HG02973 (cell line): ENCODE measurements around the gene NANOS1.

Experiments
- ATAC-seq: cut with Tn5 transposase; IDR thresholded peaks from one replicate; pipeline ENCODE4 v1.9.1; 2021; ENCODE audit warnings: moderate library complexity; ENCODE audit not compliant: unreplicated experiment

NANOS1 gene, protein sequence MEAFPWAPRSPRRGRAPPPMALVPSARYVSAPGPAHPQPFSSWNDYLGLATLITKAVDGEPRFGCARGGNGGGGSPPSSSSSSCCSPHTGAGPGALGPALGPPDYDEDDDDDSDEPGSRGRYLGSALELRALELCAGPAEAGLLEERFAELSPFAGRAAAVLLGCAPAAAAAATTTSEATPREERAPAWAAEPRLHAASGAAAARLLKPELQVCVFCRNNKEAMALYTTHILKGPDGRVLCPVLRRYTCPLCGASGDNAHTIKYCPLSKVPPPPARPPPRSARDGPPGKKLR

DNA sequence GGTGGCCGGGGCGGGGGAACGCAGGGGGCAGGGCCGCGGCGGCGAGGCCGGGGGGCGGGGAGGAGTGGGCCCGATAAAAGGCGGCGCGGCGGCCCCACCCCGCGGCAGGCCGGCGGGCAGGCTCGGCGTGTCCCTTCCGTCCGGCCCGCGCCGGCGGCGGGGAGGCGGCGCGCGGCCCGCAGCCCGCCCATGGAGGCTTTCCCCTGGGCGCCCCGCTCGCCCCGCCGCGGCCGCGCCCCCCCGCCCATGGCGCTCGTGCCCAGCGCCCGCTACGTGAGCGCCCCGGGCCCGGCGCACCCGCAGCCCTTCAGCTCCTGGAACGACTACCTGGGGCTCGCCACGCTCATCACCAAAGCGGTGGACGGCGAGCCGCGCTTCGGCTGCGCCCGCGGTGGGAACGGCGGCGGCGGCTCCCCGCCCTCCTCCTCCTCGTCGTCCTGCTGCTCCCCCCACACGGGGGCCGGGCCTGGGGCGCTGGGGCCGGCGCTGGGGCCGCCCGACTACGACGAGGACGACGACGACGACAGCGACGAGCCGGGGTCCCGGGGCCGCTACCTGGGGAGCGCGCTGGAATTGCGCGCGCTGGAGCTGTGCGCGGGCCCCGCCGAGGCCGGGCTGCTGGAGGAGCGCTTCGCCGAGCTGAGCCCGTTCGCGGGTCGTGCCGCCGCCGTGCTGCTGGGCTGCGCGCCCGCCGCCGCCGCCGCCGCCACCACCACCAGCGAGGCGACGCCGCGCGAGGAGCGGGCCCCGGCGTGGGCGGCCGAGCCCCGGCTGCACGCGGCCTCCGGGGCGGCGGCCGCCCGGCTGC, at the start of gene NANOS1:
Gene NANOS1, plus strand, starts transcription at position 102 of the 808 bp plus-strand sequence. Its CDS starts 88 bp downstream, at position 190.
- peak; percentile 16 for ATAC-seq

DNA sequence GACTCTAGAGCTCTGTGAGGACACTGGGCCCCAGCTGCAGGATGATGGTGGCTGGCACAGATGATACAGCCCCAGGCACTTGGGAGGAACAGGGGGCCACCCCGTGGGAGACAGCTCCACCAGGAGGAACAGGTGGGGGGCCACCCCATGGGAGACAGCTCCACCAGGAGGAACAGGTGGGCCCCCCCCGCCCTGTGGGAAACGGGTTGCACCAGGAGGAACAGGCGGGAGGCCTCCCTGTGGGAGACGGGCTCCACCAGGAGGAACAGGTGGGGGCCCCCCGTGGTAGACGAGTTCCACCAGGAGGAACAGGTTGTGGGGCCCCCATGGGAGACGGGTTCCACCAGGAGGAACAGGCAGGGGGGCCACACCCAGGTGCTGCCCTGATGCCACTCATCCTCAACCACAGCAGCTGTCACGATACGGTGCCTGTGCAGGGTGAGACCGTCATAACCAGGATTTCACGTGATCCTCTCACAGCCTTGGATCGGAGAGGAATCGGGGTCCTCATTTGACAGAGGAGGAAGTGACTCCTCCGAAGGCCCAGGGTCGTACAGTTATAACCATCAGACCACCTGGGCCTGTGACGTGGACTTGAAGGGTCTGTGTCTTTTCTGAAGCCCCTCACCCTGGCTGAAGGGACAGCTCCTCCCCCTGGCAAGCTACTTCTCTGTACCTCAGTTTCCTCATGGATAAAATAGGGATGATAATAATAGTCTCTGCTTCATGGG, 49.2 kb upstream of the NANOS1 start:
- ATAC-seq = no peak

DNA sequence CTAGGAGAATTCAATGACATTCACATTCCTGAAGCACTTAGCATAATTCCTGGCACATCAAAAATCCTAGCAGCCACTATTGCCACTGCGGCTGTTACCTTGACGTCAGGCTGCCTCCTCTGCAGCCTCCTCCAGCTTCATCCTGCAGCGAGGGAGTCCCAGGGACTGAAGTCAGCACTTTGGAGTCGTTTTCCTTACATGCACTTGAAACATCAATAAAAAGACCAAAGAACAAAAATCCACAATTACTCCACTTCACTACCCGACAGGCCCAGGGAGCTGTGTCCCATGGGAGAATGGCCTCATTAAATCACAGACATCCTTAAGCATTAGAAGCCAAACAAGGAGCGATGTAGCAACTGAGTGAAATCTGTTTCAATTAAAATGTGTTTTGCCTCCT, 48.6 kb upstream of the NANOS1 start:
- no peak for ATAC-seq

DNA sequence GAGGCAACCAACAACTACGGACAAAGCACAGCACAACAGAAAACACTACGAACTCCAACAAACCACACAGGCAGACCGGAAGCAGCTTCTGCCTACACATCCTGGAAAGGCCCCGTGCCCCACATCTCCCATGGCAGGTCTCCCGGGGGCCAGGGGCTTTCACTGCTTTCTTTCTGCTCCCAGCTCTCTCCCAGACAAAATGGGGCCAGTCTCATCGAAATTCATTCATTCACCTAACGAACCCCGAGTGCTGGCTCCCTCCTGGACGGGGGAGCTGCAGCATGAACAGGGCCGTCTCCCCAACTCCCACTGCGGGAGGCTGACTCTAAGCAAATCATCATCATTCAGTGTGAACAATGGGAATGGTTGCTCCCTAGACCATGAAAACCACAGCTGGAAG, 47.6 kb upstream of the NANOS1 start:
- no peak for ATAC-seq

DNA sequence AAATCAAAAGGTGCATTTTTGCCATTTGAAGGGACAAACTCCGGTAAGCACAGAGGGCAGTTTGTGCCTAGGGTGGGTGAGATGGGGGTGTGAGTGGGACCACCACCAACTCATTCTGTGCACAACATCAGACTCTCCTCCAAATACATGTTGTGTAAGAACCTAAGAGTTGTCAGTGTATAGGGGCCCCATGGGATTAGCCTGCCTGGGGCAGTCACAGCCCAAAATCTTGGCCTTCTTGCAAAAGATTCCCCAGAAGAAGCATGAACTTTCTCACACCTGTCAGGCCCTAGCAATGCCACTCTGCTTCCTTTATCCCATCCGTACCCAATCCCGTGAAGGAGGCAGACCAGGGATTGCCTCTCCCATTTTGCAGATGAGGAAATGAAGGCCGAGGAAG, 47.1 kb upstream of the NANOS1 start:
- no peak for ATAC-seq

DNA sequence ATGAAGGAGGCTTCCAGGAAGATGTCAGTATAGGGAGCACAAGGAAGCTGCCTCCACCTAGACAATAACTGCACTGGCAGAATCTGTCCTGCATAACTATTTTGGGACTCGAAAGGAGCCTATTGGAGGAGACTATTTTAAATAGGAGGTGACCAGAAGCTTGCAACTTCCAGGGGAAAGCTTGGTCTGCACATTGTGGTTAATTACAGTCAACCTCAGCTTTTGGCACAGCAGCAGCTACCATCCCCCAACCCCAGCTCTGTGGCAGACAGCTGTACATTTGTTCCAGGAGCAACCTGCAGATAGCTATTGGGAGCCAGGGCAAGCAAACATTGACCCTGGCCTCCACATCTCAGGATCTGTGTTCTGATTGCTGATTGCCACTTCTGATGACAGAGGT, 46.3 kb upstream of the NANOS1 start:
- no peak for ATAC-seq

DNA sequence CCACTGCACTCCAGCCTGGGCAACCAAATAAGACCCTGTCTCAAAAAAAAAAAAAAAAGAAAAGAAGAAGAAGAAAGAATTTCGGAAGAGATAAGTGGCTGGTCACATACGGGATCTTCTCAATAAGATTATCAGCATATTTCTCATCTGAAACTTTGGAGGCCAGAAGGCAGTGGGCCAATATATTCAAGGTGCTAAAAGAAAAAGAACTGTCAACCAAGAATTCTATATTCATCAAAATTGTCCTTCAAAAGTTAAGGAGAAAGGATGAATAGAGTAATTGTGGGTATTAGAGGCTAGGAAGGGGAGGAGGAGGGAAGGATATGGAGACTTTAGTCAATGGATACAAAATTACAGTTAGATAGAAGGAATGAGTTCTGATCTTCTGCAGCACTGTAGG, 43.9 kb upstream of the NANOS1 start:
- ATAC-seq = no peak

DNA sequence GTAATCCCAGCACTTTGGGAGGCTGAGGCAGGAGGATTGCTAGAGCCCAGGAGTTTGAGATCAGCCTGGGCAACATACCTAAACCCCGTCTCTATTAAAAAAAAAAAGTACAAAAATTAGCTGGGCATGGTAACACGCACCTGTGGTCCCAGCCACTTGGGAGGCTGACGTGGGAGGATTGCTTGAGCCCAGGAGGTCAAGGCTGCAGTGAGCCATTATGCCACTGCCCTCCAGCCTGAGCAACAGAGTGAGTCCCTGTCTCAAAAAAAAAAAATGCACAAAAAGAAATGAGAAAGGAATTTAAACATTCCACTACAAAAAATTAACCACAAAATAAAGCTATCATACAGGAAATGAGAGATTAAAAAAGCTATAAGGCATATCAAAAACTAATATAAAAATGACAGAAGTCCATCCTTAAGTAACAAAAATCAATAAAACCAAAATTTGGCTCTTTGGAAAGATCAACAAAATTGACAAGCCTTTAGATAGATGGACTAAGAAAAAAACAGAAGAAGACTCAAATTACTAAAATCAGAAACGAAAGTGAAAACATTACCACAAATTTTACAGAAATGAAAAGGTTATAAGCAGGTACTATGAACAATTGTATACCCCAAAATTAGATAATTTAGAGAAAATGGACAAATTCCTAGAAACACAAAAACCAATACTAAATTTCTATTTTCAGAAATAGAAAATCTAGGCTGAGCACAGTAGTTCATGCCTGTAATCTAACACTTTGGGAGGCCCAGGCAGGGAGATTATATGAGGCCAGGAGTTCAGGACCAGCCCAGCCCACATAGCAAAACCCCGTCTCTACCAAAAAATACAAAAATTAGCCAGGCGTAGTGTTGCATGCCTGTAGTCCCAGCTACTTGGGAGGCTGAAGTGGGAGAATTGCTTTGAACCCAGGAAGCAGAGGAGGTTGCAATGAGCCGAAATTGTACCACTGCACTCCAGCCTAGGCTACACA, 42.4 kb upstream of the NANOS1 start:
- peak; percentile 81 for ATAC-seq

DNA sequence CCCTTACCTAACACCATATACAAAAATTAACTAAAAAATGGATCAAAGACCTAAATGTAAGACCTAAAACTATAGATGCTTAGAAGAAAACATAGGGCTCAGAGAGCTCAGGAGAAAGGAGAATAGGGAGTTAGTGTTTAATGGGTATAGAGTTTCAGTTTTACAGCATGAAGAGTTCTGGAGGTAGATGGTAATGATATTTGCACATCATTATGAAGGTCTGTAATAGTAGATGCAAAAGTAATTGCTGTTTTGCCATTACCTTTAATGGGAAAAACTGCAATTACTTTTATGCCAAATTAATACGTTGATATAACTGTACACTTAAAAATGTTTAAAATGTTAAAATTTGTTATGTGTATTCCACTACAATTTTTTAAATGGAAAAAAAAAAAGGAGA, 39.2 kb upstream of the NANOS1 start:
- ATAC-seq = no peak

DNA sequence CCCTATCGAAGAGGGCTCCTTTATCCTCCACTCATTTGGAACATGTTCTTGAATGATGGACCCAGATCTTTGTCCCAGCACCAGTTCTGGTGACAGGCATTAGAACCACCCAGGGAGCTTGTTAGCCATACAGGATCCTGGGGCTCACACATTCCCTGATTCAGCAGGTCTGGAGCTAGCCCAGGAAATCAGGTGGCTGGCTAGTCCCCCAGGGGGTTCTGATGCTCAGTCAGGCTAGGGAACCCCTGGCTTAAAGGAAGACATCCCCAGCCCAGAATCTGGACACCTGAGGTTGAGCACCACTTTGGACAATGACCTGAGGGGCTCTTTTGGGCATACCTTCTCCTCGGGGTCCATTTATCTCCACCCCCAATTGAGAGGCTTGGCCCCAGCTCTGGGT, 37.0 kb upstream of the NANOS1 start:
- ATAC-seq = no peak

DNA sequence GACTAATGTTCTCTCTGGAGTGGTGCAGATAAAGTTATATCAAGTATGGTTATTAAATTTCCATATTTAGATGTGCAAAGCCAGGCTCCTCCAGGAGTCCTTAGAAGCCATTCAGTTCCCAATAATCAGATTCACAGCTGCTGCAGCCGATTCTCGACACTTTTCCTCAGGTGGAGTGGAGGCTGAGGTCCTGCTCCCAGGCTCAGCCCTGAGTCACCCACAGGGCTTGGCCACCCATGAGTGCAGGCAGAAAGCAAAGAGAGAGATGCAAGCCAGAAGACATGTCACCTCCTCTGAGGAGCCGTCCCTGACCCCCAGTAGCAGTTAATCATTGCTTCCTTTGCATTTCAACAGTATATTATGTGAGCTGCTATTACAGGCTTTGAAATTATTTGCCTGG, 36.3 kb upstream of the NANOS1 start:
- no peak for ATAC-seq

DNA sequence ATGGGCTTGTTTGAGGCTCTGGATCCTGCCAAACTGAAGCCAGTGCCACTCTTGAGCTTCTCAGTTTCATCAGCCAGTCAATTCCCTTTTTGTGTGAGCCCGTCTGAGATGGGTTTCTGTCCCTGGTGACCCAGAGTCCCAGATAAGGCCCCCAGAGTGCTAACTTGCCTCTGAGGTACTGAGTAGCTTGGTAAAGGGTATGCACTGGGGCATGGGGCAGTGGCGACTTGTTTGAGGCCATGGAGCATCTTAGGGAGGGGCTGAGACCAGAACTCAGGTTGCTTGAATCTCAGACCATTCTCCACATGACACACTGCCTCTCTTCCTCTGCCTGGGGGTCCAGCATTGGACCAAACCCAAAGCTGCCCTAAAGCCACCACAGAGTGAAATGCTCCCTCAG, 35.2 kb upstream of the NANOS1 start:
- ATAC-seq = no peak

DNA sequence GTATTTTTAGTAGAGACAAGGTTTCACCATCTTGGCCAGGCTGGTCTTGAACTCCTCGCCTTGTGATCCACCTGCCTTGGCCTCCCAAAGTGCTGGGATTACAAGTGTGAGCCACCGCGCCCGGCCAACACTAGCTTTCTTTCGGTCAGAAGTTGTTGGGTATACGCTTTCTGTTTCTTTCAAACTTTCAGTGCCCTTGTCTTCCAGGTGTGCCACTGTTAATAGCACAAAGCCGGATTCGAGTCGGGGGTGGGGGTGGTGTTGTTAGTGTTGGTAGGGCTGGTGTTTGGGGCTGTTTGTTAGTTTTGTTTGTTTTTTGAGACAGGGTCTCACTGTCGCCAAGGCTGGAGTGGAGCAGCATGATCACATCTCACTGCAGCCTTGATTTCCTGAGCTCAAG, 33.8 kb upstream of the NANOS1 start:
- no peak for ATAC-seq

DNA sequence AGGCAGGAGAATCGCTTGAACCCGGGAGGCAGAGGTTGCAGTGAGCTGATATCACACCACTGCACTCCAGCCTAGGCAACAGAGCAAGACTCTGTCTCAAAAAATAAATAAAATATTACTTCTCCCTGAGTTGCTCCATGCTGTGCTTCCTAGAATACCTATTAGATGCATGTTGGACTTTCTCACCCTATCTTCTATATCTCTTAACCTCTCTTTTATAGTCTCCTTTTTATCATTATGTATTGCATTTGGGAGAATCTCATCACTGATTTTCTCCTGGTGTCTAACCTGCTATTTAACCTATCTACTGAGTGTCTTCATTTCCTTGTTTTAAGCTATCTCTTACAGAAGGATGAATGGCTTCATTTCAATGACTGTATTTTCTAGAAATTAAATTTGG, 32.1 kb upstream of the NANOS1 start:
- no peak for ATAC-seq

DNA sequence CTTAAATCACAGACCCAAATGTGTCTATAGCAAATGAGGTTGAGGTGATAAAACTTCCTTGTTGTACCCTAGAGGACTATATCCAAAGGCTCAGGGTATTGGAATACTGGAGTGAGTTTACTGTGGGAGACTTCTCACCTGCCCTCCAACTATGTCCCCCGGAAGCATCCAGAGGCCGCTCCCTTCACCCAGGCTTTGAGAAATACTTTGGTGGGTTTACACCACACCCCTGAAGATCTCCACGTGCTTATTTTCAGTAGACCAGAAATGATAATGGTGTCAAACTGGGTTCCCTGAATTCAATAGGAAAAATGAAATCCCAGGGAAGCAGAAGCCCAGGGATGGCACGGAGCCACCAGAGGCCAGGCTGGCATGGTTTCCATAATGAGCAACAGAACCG, 31.3 kb upstream of the NANOS1 start:
- no peak for ATAC-seq

DNA sequence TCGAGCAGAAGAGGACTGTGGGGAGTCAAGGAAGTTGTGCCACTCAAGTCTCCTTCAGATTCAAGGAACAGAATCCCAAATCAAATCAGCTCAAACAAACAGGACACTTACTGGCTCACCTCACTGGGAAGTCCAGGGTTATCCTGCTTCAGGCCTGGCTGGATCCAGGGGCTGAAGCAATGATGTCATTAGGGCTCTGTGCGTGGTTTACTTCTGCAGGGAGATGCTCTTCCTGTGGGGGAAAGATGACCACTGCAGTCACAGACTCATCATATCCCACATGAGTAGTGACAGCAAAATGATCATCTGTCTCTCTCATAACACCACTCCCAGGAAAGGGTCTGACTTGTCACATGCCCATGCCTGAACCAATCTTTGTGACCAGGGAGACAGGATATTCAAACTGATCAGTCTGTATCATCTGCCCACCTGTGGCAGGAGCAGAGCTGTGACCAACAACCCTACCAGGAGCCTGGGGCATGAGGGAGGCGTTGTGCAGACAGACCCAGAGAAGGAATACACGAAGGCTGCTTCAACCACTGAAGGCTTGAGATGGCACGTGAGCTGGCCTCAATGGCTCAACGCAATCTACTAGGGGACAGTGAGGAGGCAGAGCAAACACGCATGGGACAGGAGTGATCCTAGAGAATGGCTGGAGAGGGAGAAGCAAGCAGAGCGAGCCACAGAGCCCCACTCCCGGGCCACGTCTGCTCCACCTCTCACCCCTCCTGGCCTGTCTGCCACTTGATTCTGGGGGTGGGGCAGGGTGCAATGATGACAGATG, 27.6 kb upstream of the NANOS1 start:
- no peak for ATAC-seq

DNA sequence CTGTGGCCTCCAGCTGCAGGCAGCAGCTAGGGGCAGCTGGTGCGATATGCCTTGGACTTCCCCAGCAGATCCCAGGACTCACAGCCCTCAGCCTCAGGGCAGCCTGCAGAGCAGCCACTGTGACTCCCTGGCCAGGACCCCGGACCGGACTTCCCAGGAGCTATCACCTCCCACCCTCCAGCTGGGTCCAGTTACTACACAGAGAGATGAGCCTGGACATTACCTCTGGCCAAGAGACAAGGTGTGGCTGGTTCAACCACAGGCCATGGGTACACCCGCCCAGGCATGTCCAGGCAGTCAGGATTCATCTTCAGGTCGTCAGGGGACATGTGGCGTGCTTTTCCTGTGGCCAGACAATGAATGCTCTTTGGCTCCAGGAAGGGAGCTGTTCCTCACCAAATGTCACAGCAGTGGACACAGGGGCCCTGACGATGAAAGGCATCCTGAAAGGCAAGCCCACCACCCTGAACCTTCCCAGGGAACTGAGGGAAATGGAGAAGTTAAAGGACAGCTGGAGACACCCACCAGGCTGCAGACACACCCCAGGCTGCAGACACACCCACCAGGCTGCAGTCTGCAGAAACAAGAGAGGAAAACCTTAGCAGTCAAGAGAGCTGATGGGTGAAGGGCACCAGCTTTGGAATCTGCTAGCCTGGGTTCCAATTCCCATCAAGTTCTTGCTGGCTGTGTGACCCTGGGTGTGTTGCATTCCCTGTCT, 25.8 kb upstream of the NANOS1 start:
- no peak for ATAC-seq

DNA sequence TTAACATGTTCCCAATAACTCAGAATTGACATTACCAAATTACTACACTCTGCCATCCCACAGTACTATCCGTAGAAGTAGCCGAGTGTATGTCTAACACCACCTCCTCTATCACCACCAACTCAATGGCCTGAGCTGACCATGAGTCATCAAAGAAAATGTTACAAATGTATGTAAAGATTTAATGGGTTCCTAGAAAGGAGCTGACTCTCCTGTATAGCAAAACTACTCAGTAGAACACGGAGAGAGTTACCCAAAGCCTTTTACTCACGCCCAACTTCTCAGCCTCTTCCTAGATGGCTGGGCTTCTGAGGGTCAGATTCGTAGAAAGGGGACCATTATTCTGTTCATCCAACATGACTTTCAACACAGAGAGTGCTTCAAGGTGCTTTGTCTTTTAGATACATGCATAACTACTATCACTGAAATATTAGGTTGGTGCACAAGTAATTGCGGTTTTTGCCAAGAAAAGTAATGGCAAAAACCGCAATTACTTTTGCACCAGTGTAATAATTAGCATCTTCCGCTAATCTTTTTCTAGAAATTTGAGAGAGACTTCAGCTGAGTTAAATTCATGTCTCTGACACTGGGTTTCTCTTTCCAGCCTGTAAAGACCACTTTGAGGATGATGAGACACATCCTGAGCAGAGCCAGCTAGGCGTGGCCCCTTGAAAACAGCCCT, 24.0 kb upstream of the NANOS1 start:
- ATAC-seq = no peak
